GM19238 (cell line): ENCODE data around the gene MPHOSPH9.

ENCODE experiments used
- DNase-seq: peaks from one replicate; pipeline ENCODE4 v3.0.0; 2011; ENCODE audit warnings: low spot score; ENCODE audit not compliant: insufficient read length

The MPHOSPH9 gene, protein sequence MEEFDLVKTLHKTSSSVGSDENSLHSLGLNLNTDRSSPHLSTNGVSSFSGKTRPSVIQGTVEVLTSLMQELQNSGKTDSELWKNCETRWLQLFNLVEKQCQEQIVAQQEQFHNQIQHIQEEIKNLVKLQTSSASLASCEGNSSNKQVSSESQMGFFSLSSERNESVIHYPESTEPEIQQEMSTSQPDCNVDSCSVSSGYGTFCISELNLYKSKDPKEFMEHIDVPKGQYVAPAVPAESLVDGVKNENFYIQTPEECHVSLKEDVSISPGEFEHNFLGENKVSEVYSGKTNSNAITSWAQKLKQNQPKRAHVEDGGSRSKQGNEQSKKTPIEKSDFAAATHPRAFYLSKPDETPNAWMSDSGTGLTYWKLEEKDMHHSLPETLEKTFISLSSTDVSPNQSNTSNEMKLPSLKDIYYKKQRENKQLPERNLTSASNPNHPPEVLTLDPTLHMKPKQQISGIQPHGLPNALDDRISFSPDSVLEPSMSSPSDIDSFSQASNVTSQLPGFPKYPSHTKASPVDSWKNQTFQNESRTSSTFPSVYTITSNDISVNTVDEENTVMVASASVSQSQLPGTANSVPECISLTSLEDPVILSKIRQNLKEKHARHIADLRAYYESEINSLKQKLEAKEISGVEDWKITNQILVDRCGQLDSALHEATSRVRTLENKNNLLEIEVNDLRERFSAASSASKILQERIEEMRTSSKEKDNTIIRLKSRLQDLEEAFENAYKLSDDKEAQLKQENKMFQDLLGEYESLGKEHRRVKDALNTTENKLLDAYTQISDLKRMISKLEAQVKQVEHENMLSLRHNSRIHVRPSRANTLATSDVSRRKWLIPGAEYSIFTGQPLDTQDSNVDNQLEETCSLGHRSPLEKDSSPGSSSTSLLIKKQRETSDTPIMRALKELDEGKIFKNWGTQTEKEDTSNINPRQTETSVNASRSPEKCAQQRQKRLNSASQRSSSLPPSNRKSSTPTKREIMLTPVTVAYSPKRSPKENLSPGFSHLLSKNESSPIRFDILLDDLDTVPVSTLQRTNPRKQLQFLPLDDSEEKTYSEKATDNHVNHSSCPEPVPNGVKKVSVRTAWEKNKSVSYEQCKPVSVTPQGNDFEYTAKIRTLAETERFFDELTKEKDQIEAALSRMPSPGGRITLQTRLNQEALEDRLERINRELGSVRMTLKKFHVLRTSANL

DNA sequence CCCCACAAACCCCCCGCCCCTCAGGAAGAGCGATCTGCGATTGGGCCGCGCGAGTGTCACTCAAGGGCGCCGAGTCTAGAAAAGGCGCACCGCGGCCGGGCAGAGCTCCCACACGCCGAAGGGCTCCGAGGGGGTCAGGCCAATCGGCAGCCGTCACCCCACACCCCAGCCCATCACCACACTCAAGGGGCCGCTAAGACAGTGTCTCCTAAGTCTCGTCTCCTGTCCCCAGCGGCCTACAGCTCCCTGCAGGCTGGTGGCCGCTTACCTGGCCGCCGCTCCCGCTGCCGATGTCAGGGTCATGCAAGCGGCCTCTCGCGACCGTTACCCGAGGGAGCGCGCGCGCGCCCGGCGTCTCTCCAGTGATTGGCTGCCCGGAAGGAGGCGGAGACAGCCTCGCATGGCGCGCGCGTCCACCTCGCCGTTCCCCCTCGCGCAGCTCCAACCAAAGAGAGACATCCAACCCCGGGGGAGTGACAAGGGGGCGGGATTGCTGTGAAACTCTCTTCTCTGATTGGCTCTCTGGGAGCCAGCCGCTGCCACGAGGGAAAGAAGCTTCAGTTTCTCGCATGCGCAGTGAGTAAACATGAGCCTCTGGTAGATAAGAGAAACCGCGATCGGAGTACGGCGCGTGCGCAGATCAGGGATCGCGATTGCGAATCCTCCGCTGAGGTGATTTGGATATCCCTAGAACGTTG, at the start of gene MPHOSPH9, which contains the start of gene MTRFR:
Gene MPHOSPH9, minus strand, starts transcription at position 335 of the 698 bp plus-strand sequence. CDS start 2,777 bp downstream, outside the sequence.
Gene MTRFR, plus strand, starts transcription at position 630 of the 698 bp plus-strand sequence. CDS start 20,239 bp downstream, outside the sequence.
- DNase-seq, result peak; percentile 83

DNA sequence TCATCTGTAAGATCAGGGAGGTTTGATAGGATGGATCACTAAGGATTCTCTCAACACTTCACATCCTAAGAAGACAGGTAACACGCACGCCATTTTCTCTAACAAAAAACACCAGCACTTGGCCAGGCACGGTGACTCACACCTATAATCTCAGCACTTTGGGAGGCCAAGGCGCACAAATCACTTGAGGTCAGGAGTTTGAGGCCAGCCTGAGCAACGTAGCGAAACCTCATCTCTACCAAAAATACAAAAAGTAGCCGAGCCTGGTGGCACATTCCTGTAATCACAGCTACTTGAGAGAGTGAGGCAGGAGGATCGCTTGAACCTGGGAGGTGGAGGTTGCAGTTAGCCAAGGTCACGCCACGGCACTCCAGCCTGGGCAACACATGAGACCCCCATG, 49.2 kb upstream of the MPHOSPH9 start:
- no peak for DNase-seq

DNA sequence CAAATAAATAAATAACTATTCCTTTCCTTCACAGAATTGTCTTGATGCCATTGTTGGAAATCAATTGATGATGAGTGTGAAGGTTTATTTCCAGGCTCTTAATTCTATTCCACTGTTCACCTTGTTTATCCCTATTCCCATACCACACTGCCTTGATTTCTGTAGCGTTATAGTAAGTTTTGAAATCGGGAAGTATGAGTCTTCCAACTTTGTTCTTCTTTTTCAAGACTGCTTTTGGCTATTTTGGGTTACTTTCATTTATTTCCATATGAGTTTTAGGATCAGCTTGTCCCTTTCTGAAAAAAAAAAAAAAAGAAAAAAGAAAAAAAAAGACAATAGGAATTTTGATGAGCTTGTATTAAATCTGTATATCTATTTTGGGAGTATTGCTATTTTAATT, 48.0 kb upstream of the MPHOSPH9 start:
- DNase-seq, result no peak

DNA sequence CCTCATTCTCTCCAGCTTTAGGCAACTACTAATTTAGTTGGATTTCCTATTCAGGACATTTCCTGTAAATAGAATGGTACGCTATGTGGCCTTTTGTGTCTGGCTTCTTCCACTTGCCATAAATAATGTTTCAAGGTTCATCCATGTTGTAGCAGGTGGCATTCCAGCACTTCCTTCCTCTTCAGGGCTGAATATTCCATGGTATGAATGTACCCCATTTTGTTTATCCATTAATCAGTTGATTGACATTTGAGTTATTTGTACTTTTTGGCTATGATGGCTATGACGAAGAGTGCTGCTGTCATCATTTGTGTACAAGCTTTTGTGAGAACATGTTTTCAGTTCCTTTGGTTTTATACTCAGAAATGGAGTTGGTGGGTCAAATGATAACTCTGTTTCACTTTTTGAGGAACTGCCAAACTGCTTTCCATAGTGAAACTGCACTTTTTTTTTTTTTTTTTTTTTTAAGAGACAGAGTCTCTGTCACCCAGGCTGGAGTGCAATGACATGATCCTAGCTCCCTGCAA, 45.2 kb upstream of the MPHOSPH9 start:
- peak; percentile 46 for DNase-seq

DNA sequence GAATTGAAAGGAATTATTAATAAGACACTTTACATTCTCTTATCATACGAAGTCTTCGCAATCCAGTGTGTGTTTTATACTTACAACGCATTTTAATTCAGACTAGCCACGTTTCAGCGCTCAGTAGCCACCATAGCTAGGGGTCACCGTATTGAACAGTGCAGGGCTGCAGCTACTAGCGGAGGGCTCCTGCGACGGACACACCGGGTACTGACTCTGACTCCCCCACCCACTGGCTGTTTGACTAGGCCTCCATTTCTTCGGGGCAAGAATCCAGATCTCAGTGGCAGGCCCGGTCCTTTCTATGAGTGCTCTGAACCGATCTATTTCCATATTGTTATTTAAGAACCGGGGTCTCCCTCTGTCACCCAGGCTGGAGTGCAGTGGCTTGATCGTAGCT, 40.2 kb upstream of the MPHOSPH9 start:
- DNase-seq, result no peak

DNA sequence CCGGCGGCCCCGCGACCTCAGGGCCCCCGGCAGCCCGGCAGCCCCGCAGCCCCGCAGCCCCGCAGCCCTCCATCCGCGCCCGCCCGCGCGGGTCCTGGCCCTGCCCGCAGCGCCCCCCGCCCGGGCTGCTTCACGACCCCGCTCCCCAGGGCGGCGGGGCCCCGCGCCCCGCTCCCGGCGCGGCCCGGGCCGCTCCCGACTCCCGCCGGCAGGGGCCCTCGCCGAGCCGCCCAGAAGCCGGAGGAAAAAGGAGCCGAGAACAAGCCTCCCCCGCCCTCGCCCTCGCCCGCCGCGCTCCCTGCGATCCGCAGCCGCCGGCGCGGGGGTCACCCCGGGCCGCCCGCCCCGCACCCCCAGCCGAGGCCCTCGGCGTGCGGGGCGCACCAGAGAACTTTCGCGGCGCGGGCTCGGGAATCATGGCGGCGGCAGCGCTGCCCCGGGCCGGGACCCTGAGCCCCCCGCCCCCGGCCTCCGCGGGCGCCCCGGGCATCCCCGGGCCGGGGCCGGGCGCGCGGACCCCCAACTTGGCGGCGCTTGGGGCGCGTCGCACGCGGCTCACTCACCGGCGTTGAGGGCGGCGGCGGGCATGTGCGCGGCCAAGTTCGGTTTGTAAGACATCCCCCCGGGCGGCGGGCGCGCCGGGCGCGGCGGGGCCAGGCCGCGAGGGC, 38.2 kb upstream of the MPHOSPH9 start:
- DNase-seq, result peak; percentile 86

DNA sequence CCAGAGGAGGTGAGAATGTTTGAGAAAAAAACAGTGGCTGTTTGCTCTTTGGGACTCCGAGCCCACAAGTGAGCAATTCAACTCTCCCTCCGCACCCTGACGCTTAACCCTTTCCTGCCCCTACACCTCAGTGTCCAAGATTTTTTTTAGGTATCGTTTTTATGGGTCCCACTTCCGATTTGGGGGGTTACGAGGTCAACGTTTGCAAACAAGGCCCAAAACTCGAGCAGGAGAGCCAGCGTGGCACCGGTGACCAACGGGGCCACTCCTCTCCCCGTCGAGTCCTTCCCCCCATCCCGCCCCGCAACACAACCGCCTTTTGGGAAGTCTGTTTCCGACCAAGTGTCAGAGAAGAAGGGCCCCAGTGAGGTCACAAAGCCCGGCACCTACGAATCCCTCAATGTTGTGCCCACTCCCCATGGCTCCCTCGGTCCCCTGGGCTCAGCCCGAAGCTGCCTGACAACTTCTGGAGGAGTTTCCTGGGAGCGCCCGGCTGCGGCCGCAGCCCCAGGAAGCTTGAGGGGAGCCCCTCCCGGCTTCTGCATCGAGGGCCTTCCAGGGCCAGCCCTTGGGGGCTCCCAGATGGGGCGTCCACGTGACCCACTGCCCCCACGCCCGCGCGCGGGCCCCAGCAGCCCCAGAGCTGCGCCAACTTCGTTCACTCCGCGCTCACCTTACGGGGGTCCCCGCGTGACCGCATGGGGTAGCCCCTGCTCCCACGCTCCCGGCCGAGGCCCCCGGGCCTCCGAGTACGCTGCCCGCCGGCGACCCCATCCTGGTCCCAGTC, 37.5 kb upstream of the MPHOSPH9 start:
- DNase-seq, result no peak

DNA sequence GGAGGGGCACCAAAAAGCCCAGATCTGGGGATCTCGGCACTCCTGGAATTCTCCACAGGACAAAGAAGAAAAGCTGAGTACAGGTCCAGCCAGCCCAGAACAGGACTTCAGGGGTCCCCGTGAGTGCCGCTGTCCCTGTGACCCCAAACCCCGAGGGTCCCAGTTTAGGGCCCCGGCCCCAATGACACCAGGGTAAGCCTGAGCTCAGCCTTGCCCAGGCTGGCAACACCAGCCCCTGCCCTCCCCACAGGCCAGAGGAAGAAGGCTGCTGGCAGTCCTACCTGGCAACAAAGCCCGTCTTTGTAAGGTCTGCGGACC, 36.9 kb upstream of the MPHOSPH9 start:
- no peak for DNase-seq

DNA sequence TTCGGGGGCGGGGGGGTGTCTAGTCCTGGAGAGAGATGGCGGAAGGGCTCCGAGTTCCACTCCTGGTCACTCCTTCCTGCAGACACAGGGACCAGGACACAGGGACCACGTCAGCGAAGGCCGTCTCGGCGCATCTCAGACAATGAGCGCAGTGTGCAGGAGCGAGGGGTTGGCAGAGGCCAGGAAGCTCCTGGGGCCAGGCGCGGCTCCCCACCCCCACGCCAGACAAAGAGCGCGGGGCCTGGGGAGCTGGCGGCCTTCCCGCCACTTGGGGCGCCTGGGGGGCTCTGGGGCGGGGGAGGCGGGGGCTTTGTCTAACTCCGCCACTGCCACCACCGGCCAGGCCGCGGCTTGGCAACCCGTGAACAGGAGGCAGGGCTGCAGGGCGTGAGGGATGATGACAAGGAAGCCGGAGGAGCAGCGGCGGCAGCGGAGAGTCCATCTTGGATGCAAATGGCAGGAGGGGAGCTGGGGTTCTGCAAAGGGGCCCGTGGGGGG, 36.5 kb upstream of the MPHOSPH9 start:
- peak; percentile 62 for DNase-seq

DNA sequence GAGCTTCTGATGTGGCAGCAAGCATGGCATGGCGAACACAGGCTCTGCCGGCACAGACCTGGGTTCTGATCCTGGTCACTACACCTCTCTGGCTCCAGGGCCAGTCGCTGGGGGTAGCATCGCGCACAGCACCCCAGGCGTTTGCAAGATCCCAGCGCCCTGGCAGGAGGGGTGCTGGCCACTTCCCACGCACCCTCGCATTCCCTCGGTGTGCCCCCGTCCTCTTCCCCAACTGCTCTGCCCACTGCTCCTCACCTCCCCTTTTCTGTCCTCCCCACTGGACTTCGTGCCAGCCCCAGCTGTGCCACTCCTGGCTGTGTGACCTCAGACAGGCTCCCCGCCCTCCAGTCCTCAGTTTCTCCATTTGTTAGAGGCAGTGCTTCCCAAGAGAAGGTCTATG, 35.9 kb upstream of the MPHOSPH9 start:
- DNase-seq, result no peak

DNA sequence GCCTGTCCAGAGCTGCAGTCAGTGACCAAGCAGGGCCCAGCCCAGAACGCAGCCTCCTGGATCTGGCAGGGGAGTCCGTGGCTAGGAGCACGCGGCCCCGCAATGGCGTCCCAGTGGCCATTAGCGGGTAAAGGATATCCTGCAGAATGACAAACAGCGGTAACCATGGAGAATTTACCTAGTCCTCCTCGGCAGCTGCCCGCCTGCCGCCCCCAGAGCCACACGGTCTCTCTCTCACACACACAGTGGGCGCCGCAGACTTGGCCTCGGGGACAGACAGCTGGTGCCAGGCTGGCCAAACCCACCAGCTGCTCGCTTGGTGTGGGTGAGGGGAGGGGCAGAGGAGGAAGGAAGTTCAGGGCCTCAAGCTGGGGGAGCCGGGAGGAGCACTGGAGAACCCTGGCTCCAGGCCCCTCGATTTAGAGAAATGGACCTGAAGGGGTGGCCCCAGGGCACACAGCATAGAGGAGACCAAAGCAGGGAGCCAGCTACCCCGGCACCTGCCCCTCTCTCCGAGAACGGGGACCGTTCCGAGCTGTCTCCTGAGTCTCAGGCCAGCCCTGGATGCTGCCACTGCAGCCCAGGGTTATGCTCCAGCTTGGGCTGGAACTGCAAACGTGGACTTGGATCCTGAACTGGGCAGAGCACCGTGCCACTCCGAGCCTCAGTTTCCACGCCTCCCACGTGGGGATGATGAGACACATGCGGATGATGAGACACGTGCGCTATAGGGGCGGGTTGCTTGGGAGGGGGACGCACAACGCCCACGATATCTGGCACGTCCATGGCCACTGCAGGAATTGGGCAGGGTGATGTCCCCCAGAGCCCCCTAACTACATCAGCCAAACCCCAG, 35.3 kb upstream of the MPHOSPH9 start:
- no peak for DNase-seq

DNA sequence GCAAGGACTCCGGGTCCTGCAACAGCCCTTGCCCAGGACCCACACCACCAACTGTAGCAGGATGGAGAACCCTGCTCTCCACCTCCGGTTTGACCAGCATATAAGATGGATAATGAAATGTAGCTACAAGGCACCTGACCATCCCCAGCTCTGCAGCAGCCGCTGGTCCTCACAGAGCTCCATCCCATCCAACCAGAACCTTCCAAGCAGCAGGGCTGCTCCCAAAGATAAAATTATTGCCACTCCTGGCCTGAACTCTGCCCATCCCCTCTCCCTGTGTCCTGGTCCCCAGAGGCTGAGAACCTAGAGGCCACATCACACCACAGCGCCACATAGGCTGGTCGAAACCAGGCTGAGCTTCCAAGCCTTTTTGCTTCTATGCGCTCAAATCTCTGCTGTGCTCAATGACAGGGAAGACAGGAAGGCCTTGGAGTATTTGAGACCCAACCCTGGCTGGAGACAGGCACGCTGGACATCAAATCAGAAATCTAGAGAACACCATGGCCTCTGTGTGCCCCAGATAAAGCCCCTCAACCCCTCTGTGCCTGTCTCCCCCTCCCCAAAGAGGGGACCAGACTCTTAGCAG, 34.5 kb upstream of the MPHOSPH9 start:
- no peak for DNase-seq

DNA sequence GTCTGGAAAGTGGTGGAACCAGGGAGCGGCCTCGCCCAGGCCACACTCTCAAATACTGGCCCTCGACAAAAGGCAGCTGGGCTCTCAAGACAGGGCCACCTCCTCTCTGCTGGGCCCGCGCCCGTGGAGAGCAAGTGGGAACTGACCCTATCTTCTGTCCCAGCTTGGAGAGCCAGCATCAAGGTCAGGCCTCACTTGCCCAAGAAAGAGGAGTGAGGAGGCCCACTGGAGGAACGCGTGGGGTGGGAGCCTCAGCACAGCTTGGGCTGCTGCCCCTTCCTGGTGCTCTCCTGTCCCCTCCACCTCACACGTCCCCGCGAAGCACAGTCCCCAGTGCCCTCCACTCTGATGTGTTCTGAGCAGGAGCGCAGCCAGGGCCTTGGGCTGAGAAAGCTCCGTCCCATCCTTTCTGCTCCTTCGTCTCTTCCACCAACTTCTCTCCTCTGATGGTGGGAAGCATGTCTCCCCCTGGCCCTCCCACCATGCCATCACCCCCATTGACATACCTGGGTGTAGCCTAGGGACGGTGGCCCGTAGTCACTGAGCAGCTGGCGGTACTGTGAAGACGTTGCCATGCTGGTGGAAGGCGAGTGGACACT, 33.8 kb upstream of the MPHOSPH9 start:
- no peak for DNase-seq

DNA sequence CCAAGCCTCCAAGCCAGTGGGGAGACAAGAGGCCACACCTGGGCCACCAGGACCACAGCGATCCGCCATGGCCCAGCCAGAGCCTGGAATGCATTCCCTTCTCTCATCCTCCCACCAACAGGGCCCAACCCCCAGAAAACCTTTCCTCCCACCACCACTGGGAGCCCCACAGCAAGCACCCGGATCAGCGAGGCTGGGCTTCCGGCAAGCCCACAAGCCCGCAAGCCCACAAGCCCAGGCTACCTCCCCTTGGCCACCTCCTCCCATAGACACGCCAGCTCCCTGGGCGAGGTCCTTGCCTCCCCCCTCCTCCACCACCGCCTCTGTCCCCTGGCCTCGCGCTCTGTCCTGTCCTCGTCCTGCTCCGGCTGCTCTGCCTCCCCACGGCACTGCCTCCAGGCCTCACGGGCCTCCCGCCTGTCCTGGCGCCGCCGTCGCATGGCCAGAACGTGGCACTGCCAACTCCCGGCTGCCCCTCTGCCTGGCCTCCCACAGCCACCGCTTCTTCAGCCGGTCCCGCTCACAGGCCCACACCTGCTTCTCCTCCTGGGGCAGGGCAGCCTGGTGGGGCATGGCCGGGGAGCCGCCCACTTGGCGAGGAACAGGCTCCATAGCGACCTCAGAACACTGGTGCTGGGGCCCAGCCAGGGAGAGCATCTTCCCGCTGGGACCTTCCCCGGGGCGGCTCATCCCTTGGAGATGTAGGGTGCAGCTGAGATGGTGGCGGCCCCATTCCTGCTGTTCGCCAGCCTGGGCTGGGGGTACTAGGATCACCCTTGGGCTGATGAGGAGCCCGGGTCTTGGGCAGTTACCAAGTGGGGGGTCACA, 33.1 kb upstream of the MPHOSPH9 start:
- no peak for DNase-seq

DNA sequence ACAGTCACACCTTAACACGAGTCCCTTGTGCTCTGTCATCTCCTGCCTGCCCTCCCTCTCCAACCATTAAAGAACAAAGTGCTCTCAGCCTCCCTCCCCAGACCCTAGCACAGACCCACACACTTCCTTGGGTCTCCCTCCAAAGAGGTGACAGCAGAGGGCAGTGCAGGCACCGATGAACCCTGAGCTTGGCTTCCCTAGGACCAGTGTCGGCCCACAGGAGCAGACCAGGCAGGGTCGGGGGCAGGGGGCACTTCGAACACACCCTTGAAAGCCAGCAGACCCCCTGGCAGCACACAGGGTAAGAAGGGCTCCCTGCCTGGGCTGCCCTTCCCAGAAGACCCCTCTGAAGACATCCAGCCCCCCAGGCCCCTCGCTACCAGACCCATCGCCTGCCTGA, 31.7 kb upstream of the MPHOSPH9 start:
- DNase-seq, result no peak

DNA sequence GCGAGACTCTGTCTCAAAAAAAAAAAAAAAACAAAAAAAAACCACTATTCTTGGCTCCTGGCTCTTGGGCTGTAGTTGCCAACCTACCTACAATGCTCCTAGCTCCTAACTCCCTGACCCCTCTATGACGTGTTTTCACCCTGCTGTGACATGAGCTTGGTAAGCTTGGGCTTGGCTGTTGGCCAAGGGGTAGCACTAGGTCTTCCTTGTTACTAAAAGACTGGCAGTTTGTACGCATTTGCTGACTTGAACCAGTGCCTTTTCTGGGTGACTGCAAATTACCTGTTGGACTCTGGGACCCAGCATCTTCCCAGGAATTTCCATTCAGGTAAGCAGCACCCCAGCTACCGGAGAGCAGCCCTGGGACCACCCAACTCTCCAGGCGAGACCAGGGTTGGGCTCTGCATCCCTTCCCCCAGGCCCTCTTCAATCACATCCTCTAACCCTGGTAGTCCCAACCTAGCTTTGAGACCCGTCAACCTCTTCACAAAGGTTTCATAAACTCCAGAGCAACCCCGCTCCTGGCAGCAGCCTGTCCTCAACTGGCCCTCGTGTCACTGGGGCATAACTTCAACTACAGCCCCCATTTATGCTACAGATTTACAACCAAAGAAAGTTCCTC, 30.4 kb upstream of the MPHOSPH9 start:
- DNase-seq, result no peak
